Activated gamma-delta T cell treated with Interleukin-2 at 50 U/mL for 16 hours (primary cell): ENCODE results near the gene RNF31.

Source experiments
- DNase-seq: peaks from one replicate; pipeline ENCODE4 v3.0.0-alpha.2; 2020

Gene RNF31

GRCh38 chr14:24117179-24117578, 30.1 kb upstream of the RNF31 start:
- no peak for DNase-seq

- DNase-seq = no peak
These were observed 27.6 kb upstream of the RNF31 start for GRCh38 chr14:24119691-24120090.

DNA sequence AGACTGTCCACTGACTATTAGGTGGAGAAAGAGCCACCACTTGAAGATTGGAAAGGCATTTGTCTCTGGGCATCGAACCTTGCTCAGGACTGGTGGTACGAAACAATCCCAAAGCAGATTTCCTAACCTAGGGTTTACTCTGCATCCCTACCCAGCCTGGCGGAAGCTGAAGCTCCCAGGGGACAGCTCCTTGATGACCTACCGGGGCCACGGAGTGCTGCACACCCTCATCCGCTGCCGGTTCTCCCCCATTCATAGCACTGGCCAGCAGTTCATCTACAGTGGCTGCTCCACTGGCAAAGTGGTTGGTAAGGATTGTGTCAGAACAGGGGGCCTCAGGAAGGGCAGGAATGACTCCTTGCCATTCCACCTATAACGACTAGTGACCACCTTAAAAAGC, 26.1 kb upstream of the RNF31 start:
- DNase-seq = no peak

GRCh38 chr14:24122416-24122815, 24.9 kb upstream of the RNF31 start:
- DNase-seq = no peak

DNA sequence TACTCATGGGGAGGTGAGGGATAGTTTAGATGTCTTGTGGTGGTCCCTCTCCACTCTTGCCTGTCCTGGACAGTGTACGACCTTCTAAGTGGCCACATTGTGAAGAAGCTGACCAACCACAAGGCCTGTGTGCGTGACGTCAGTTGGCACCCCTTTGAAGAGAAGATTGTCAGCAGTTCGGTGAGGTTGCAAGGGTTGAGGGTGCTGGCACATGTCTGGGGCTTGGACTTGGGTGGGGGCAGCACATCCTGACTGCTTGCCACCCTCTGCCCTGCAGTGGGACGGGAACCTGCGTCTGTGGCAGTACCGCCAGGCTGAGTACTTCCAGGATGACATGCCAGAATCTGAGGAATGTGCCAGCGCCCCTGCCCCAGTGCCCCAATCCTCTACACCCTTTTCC, 24.4 kb upstream of the RNF31 start:
- no peak for DNase-seq

DNA sequence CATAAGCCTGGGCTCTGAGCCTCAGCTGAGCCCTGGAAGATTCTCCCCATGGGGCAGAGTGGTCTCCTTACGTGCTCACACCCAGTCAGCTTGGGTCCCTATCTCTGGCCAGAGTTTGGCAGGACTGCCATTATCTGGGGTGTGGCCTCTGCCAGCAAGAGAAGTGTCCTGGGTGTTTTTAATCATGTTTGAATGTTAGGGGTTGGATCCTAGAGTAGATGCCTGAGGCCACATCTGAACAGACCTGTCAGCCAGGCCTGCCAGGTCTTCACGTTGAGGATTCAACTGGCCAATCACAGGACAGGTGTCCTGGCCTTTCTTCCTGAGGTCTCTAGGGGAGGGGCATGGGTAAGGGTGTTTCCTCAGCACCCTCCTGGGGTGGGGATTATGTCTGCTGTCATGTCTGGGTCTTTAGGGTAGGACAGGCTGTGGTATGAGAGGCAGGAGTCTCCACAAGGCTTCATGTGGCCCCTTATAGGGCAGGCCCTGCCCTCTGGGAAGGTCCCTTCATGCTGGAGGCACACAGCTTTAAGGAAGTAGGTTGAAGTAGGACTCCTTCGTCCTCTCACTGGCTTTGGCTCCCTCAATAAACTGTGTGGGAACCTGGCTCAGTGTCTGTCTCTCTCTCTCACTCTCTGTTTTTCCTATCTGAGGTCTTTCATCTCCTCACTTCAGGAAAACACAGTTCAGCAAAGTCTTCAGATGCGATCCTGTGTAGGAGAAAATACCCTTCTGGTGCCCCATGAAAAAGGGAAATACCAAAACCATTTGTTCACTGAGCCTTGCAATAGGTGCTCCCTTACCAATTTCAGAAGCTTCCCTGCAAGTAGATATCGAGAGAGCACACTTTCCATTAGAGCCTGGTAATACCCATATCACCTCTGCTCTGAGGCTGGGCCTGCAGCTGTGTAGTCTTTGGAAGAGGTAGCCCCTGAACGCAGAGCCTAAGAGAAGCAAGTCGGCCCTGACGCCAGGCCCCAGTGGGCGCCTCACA, 23.6 kb upstream of the RNF31 start:
- no peak for DNase-seq

DNA sequence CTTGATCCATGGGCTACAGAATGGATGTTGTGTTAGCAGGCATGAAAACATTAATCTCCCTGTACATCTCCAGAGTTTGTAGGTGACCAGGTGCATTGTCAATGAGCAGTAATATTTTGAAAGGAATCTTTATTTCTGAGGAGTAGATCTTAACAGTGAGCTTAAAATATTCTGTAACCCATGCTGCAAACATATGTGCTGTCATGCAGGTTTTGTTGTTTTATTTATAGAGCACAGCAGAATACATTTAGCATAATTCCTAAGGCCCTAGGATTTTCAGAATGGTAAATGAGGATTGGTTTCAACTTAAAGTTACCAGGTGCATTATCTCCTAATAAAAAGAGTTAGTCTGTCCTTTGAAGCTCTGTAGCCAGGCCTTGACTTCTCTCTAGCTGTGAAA, 20.4 kb upstream of the RNF31 start:
- DNase-seq = no peak

- DNase-seq = no peak
These were observed 19.6 kb upstream of the RNF31 start for GRCh38 chr14:24127673-24128072.

DNA sequence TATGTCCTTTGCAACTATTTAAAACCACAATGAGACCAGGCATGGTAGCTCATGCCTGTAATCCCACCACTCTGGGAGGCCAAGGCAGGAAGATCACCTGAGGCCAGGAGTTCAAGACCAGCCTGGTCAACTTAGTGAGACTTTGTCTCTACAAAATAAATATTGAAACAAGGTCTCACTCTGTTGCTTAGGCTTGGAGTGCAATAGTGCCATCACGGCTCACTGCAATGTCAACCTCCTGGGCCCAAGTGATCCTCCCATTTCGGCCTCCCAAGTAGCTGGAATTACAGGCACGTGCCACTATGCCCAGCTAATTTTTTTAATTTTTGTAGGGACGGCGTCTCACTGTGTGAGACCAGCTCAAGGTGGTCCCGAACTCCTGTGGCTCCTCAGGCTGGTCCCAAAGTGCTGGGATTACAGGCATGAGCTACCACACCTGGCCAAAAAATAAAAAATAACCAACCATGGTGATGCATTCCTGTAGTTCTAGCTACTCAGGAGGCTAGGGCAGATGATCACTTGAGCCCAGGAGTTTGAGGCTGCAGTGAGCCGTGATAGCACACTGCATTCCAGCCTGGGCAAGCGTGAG, 17.8 kb upstream of the RNF31 start:
- DNase-seq = no peak

DNA sequence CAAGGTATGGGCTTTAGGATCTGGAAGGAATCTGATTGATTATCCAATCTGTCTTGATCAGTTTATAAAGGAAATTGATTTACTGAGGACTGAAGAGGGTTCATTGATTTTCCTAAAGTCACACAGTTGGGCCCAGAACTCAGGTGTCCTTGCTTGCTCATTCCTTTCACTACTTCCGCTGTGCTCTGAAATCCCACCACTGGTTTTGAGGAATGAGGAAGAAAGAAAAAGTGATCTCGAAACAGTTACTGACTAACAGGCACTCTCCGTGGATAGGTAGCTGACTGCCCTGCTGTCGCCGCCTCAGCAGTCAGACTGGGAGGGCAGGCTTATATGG, 16.9 kb upstream of the RNF31 start, which contains the start of gene FITM1:
Gene FITM1, plus strand, starts transcription at position 280 of the 337 bp plus-strand sequence. CDS start 905 bp downstream, outside the sequence.
- no peak for DNase-seq

GRCh38 chr14:24130717-24131548, 16.4 kb upstream of the RNF31 start:
- DNase-seq = no peak

DNA sequence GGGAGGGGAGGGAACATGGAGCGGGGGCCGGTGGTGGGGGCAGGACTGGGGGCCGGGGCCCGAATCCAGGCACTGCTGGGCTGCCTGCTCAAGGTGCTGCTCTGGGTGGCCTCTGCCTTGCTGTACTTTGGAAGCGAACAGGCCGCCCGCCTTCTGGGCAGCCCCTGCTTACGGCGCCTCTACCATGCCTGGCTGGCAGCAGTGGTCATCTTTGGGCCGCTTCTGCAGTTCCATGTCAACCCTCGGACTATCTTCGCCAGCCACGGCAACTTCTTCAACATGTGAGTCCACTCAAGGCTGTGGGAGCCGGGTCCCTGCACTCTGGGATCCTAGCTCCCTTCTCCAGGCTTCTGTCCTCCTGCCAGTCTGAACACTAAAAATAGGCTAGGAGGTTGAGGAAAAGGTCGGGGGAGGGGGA, 15.7 kb upstream of the RNF31 start:
- no peak for DNase-seq

- no peak for DNase-seq
These were observed 15.1 kb upstream of the RNF31 start for GRCh38 chr14:24132061-24132685.

DNA sequence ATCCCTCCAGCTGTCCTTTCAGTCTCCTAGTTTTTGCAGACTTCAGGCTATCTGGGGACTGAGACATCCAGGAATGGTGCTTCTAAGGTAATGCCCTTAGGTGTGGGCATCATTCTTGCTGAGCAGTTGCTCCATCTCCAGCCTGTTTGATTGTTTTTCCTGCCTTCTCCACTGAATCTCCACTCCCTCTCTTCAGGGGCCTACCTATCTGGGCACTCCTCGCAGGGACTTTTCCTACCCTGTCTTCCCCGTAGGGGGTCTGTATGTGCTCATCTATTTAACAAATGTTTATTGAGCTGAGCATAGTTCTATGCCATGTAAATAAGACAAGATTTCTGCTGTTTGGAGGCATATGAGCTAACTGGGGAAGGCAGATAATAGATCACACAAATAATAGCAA, 14.3 kb upstream of the RNF31 start:
- DNase-seq = no peak

- no peak for DNase-seq
These were observed 13.6 kb upstream of the RNF31 start for GRCh38 chr14:24133735-24134134.

DNA sequence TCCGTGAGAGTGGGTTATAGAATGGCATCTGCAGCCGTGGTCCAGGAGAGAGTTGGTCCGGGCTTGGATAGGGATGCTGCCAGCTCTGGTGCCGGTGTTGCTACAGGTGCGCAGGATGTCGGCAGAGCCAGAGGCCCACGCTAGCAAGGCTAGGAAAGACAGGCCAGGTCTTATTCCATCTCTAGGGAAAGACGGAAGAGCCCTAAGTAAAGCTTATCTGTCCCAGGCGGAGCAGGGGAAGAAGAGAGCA, 11.8 kb upstream of the RNF31 start:
- DNase-seq = no peak

- DNase-seq = peak; percentile 93
These were observed 11.2 kb upstream of the RNF31 start, which contains the start of gene PSME1 for GRCh38 chr14:24135834-24136683. PSME1 (plus strand) TSS chr14:24136194; CDS start chr14:24136263, 69 bp downstream.

DNA sequence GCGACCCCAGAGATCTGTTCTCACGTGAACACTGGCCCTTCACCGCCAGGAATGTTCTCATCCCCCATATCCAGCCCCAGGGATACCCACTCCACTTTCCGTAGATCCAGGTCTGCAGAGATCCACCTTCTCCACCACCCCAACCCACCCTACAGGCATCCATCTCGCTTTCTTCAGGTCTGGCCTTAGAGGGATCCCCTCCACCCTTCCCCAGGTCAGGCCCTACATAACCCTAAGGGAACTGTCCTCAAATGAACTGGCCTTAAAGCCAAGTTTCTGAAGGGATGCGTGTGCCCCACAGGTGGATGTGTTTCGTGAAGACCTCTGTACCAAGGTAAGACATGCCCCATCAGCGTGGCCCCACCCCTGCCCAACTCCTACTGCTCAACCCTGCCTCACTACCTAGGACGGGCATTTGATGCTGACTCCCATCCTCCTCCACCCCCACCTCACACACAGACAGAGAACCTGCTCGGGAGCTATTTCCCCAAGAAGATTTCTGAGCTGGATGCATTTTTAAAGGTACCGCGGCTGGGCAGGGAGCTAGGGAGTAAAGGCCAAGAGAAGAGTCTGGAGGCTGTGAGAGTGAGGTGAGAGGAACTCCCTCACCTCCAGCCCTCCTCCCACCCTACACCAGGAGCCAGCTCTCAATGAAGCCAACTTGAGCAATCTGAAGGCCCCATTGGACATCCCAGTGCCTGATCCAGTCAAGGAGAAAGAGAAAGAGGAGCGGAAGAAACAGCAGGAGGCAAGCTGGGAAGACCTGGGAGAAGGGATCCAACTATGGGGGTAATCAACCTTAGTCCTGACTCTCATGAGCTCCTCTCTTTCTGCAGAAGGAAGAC, 10.4 kb upstream of the RNF31 start:
- DNase-seq = no peak

GRCh38 chr14:24137529-24138395, 9.5 kb upstream of the RNF31 start:
- DNase-seq = no peak
